Measurements from ENCODE around the gene VOPP1.
"Not testable (repeated sequence)": the region's sequence is repeated elsewhere in the genome, so short reads cannot be mapped to it uniquely, and the experiment has no call there.

The VOPP1 gene

DNA sequence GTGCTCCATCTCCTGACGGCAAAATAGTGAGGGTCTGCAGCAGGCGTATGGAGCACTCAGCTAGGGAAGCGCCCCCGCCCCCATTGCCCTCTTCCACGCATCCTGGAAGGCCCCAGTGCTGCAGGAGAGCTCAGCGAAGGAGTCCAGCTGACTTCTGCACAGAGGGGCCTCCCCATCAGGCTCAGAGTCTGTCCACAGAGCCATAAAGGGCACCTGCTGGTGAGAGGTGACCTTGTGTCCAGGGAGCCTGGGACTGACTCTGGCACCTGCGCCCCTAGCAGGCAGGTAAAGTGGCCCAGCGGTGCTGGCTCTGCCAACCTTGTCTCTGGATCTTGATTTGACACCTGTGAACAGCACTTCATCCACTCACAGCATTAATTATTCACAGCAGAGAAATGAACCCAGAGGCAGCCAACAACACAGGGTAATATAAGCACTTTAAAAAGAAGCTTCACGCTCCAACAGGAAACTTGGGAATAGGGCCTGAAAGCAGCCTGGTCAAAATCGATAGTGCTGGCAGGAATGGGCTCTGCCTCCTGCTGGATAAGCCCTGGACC, 59.6 kb downstream of the VOPP1 start:
- H3K27ac ChIP-seq: no peak overlapping the region
- no peak for TF ChIP-seq ZFX (IDR thresholded peaks at IDR 0.05; ENCODE audit: borderline replicate concordance)
- TF ChIP-seq, protein P1, sequence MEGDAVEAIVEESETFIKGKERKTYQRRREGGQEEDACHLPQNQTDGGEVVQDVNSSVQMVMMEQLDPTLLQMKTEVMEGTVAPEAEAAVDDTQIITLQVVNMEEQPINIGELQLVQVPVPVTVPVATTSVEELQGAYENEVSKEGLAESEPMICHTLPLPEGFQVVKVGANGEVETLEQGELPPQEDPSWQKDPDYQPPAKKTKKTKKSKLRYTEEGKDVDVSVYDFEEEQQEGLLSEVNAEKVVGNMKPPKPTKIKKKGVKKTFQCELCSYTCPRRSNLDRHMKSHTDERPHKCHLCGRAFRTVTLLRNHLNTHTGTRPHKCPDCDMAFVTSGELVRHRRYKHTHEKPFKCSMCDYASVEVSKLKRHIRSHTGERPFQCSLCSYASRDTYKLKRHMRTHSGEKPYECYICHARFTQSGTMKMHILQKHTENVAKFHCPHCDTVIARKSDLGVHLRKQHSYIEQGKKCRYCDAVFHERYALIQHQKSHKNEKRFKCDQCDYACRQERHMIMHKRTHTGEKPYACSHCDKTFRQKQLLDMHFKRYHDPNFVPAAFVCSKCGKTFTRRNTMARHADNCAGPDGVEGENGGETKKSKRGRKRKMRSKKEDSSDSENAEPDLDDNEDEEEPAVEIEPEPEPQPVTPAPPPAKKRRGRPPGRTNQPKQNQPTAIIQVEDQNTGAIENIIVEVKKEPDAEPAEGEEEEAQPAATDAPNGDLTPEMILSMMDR (IDR thresholded peaks at IDR 0.05): no peak

DNA sequence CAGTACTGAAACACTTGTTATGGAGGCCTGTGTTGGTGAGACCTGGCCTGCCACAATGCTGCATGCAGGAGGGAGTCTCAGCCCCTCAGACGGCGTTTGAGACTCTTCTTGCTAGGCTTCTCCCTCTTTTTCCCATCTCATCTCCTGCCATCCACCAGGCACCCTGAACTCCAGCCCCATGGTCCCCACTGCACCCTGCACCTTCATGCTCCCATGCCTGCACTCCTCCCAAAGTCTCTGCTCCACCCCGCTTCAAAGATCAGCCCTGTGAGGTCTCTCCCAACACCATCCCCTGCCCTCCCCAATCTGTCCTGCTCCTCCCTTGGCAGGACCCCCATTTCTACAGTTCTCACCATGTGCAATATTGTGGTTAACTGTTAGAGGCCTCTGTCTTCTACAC, 61.7 kb downstream of the VOPP1 start:
- TF ChIP-seq, protein P1 (IDR thresholded peaks at IDR 0.05): no peak
- no peak for TF ChIP-seq ZFX (IDR thresholded peaks at IDR 0.05; ENCODE audit: borderline replicate concordance)
- H3K27ac ChIP-seq: no peak overlapping the region

DNA sequence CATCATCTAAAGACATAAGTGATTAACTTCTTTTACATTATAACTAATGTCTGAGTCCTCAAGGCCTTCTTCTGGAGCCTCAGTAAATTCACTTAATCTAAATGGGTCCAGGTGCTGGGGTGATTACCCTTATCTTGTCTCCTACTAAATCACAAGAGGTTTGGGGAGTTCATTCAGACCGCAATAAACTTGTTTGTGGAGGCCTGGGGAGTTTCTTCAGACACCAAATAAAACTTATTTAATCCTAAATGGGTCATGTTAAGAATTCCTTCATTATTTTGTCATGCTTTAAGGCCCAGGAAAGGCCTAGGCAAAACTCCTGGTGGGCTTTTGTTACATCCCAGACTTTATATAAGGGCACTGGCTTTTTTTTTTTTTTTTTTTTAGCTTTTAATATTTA, 62.1 kb downstream of the VOPP1 start:
- not testable (repeated sequence) for H3K27ac ChIP-seq

DNA sequence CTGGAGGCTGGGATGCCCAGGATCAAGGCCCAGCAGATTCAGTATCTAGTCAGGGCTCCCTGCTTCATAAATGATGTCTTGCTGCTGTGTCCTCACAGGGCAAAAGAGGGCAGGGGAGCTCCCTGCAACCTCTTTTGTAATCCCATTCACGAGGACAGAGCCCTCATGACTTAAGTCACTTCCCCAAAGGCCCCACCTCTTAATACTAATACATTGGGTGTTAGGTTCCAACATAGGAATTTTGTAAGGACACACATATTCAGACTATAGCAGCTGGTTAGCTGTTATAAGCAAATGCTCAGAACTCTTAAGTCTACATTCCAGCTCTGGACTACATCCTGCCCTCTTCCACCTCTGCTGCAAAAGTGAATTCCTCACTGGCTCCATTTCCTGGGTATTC, 63.0 kb downstream of the VOPP1 start:
- H3K27ac ChIP-seq: no peak overlapping the region
- no peak for TF ChIP-seq ZFX (IDR thresholded peaks at IDR 0.05; ENCODE audit: borderline replicate concordance)
- TF ChIP-seq, protein P1 (IDR thresholded peaks at IDR 0.05): no peak

DNA sequence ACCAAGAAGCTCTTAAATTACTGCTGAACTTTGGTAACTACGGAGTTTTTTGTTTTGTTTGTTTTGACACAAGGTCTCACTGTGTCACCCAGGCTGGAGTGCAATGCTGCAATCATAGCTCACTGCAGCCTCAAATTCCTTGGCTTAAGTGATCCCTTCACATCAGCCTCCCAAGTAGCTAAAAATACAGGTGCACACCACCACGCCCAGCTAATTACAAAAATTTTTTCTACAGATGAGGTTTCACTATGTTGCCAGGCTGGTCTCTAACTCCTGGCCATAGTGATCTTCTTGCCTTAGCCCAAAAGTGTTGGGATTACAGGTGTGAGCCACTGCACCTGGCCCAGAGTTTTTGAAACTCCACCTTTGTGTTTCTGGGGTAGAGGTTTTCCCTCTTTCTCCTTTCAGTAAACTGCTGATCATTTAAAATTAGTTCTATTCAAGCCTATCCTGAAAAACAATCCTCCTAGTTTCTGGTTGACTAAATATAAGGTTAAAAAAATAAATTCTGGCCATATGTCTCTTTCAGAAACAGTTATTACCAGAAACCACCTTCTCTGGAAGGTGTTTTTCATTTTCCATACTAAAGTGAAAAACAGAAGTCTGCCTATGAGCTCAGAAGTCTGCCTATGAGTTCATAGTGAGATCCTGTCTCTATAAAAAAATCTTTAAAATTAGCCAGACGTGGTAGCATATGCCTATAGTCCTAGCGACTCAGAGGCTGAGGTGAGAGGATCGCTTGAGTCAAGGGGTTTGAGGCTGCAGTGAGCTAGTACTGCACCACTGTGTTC, 63.9 kb downstream of the VOPP1 start:
- H3K27ac ChIP-seq: no peak overlapping the region
- TF ChIP-seq, protein P1 (IDR thresholded peaks at IDR 0.05): no peak
- no peak for TF ChIP-seq ZFX (IDR thresholded peaks at IDR 0.05; ENCODE audit: borderline replicate concordance)

DNA sequence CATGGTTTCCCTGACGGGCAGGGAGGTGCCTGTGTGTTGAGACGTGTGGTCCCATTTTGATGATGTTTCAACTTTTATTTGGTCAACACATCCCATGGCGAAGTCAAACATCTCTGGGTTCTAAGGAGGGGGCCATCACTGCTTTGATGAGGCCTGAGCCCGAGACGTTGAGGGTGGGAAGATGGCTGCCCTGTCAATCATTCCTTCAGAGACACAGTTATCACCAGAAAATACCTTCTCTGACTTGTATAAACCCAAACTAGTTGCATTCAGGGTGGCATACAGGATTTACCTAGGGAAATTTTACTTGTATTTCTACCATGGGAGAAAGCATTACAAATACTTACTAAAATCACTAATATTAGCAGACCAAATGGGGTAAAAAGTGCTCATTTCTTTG, 64.6 kb downstream of the VOPP1 start:
- TF ChIP-seq, protein P1 (IDR thresholded peaks at IDR 0.05): no peak
- TF ChIP-seq ZFX (IDR thresholded peaks at IDR 0.05; ENCODE audit: borderline replicate concordance): no peak
- H3K27ac ChIP-seq: no peak overlapping the region

DNA sequence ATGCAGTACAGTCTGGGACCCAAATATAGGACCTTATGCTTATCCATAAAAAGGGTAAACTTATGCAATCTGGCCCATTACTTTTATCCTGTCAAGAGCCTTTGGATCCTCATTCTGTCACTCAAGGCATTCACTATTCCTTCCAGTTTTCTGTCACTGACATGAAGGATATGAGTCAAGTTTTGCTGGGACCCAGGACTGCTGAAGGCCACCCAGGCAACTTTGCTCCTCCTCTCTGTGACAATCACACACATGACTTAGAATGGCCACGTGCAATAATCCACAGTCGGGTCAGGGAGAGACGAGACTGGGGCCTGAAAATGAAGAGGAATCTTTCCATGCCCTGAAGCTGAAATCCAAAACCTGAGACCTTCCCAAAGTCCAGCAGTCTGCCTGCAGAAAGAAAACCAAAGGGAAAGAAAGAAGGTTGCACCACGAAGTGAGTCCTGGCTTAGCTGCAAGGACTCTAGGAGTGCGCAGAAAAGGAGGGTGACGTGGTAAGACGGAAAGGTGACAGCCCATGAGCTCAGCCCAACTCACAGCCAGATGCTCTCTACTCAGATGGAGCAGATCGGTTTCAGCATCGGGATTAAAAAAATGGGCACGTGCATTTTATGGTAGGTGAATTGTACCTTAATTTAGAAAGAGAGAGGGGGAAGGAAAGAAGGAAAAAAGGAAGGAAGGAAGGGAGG, 67.2 kb downstream of the VOPP1 start:
- H3K27ac ChIP-seq: no peak overlapping the region
- TF ChIP-seq, protein P1 (IDR thresholded peaks at IDR 0.05): no peak
- no peak for TF ChIP-seq ZFX (IDR thresholded peaks at IDR 0.05; ENCODE audit: borderline replicate concordance)

Measured in 22Rv1 (cell line).